WTC11 (cell line): ENCODE results near the gene INF2. TPM values are rescaled to one million over a fixed set of nuclear protein-coding genes. Genes with fewer than 3 reads are reported as not detected.

Experiments
- ATAC-seq: fragments of 200-7000 bp; cut with Tn5 transposase; 2 replicates; pipeline ENCODE4 v1.10.0; 2021; ENCODE audit warnings: mild to moderate bottlenecking, moderate library complexity
- CTCF ChIA-PET: fragments of 300-600 bp; sonication (Branson Sonifier 250); formaldehyde crosslinking; loops from one replicate; lab custom pipeline; 2021; ENCODE audit warnings: antibody characterized with exemption; lab: Charles Lee
- POLR2A ChIA-PET: fragments of 350-600 bp; sonication (Branson Sonifier 250); formaldehyde crosslinking; loops from one replicate; lab custom pipeline; 2021; ENCODE audit warnings: antibody characterized with exemption; lab: Charles Lee
- DNase-seq: peaks from one replicate; pipeline ENCODE4 v3.0.0; 2021; ENCODE audit warnings: low spot score
- H3K27ac Mint-ChIP-seq: 2 replicates; pipeline ENCODE4 v1.8.0; 2021; ENCODE audit warnings: mixed read lengths
- H3K27me3 Mint-ChIP-seq: 2 replicates; pipeline ENCODE4 v1.8.0; 2021; ENCODE audit warnings: low read depth, mild to moderate bottlenecking, moderate library complexity, mixed read lengths
- H3K36me3 Mint-ChIP-seq: 2 replicates; pipeline ENCODE4 v1.8.0; 2021; ENCODE audit warnings: mixed read lengths
- H3K4me1 Mint-ChIP-seq: 2 replicates; pipeline ENCODE4 v1.8.0; 2022; ENCODE audit warnings: mixed read lengths
- H3K4me3 Mint-ChIP-seq: 2 replicates; pipeline ENCODE4 v1.8.0; 2021; ENCODE audit warnings: mild to moderate bottlenecking, moderate library complexity, mixed read lengths
- H3K9me3 Mint-ChIP-seq: 2 replicates; pipeline ENCODE4 v1.8.0; 2021; ENCODE audit warnings: mixed read lengths
- ARID4B ChIP-seq: sonication (generic); formaldehyde crosslinking; IDR thresholded peaks from 2 replicates; pipeline ENCODE4 v1.8.0; 2023; ENCODE audit warnings: missing genetic modification reagents, mild to moderate bottlenecking, borderline replicate concordance
- ATF6 ChIP-seq: sonication (generic); formaldehyde crosslinking; IDR thresholded peaks from 2 replicates; pipeline ENCODE4 v1.8.1; 2023; ENCODE audit warnings: mild to moderate bottlenecking, missing genetic modification reagents
- EMX1 ChIP-seq: fragments of 250-450 bp; sonication (Bioruptor Pico); IDR thresholded peaks from 2 replicates; pipeline ENCODE4 v1.8.0; 2021; ENCODE audit warnings: mild to moderate bottlenecking
- ERG ChIP-seq: fragments of 250-450 bp; sonication (Bioruptor Pico); IDR thresholded peaks from 2 replicates; pipeline ENCODE4 v1.8.0; 2021; ENCODE audit warnings: mild to moderate bottlenecking
- ETV6 ChIP-seq: sonication (generic); formaldehyde crosslinking; IDR thresholded peaks from 2 replicates; pipeline ENCODE4 v1.8.1; 2022; ENCODE audit warnings: mild to moderate bottlenecking, missing genetic modification reagents
- FOXK1 ChIP-seq: sonication (generic); formaldehyde crosslinking; IDR thresholded peaks from 2 replicates; pipeline ENCODE4 v1.8.0; 2022; ENCODE audit warnings: mild to moderate bottlenecking, moderate library complexity, missing genetic modification reagents
- FOXP1 ChIP-seq: sonication (generic); formaldehyde crosslinking; IDR thresholded peaks from 2 replicates; pipeline ENCODE4 v1.8.0; 2022; ENCODE audit warnings: missing genetic modification reagents, mild to moderate bottlenecking, moderate library complexity, borderline replicate concordance
- HMGA2 ChIP-seq: fragments of 250-450 bp; sonication (Bioruptor Pico); IDR thresholded peaks from 2 replicates; pipeline ENCODE4 v1.4.0; 2021; ENCODE audit warnings: mild to moderate bottlenecking, moderate library complexity
- MAX ChIP-seq: sonication (generic); formaldehyde crosslinking; IDR thresholded peaks from 2 replicates; pipeline ENCODE4 v1.8.0; 2022; ENCODE audit warnings: mild to moderate bottlenecking, missing genetic modification reagents
- MYBL2 ChIP-seq: sonication (generic); formaldehyde crosslinking; IDR thresholded peaks from 2 replicates; pipeline ENCODE4 v1.8.1; 2023; ENCODE audit warnings: mild to moderate bottlenecking, moderate library complexity, missing genetic modification reagents
- NFE2L1 ChIP-seq: sonication (generic); formaldehyde crosslinking; IDR thresholded peaks from 2 replicates; pipeline ENCODE4 v1.8.1; 2023; ENCODE audit warnings: missing genetic modification reagents
- OVOL2 ChIP-seq: fragments of 250-450 bp; sonication (Bioruptor Pico); IDR thresholded peaks from 2 replicates; pipeline ENCODE4 v1.9.0; 2021; ENCODE audit warnings: mild to moderate bottlenecking, borderline replicate concordance
- SMAD3 ChIP-seq: sonication (generic); formaldehyde crosslinking; IDR thresholded peaks from 2 replicates; pipeline ENCODE4 v1.8.0; 2022; ENCODE audit warnings: missing genetic modification reagents, mild to moderate bottlenecking, borderline replicate concordance
- SMAD4 ChIP-seq: sonication (generic); formaldehyde crosslinking; IDR thresholded peaks from 2 replicates; pipeline ENCODE4 v1.8.0; 2022; ENCODE audit warnings: mild to moderate bottlenecking, missing genetic modification reagents
- SP1 ChIP-seq: sonication (generic); formaldehyde crosslinking; conservative IDR thresholded peaks from 2 replicates; pipeline ENCODE4 v1.8.1; 2022; ENCODE audit warnings: missing genetic modification reagents
- TEAD1 ChIP-seq: sonication (generic); formaldehyde crosslinking; IDR thresholded peaks from 2 replicates; pipeline ENCODE4 v1.8.0; 2022; ENCODE audit warnings: mild to moderate bottlenecking, missing genetic modification reagents
- USF1 ChIP-seq: sonication (generic); formaldehyde crosslinking; IDR thresholded peaks from 2 replicates; pipeline ENCODE4 v1.8.0; 2022; ENCODE audit warnings: mild to moderate bottlenecking, missing genetic modification reagents
- ZBTB21 ChIP-seq: sonication (generic); formaldehyde crosslinking; IDR thresholded peaks from 2 replicates; pipeline ENCODE4 v1.8.1; 2023; ENCODE audit warnings: mild to moderate bottlenecking, missing genetic modification reagents, borderline replicate concordance
- ZNF232 ChIP-seq: sonication (generic); formaldehyde crosslinking; IDR thresholded peaks from 2 replicates; pipeline ENCODE4 v1.8.0; 2022; ENCODE audit warnings: mild to moderate bottlenecking, missing genetic modification reagents
- ZNF263 ChIP-seq: sonication (generic); formaldehyde crosslinking; IDR thresholded peaks from 2 replicates; pipeline ENCODE4 v1.8.1; 2022; ENCODE audit warnings: low read depth, mild to moderate bottlenecking, moderate library complexity, missing genetic modification reagents
- ZNF281 ChIP-seq: sonication (generic); formaldehyde crosslinking; IDR thresholded peaks from 2 replicates; pipeline ENCODE4 v1.8.0; 2023; ENCODE audit warnings: mild to moderate bottlenecking, missing genetic modification reagents
- ZNF416 ChIP-seq: fragments of 250-450 bp; sonication (Bioruptor Pico); IDR thresholded peaks from 2 replicates; pipeline ENCODE4 v1.9.0; 2021; ENCODE audit warnings: mild to moderate bottlenecking, inconsistent platforms
- ZNF512 ChIP-seq: sonication (generic); formaldehyde crosslinking; IDR thresholded peaks from 2 replicates; pipeline ENCODE4 v1.8.1; 2022; ENCODE audit warnings: missing genetic modification reagents, borderline replicate concordance
- total RNA-seq: library from RNA; stranded (reverse); gene quantifications from 3 replicates; pipeline ENCODE4 v1.2.3, GENCODE V29; 2021

The INF2 gene
- total RNA-seq, 1 experiment from 2014 or later, result 82.4 TPM

- ATAC-seq, result peak; percentile 23
- H3K36me3 Mint-ChIP-seq, result no peaks in the 10 kb centered on the region
- peaks cover 10% of the 10 kb centered on the region for H3K27me3 Mint-ChIP-seq
- peaks cover 50% of the 10 kb centered on the region for H3K4me1 Mint-ChIP-seq
- ChIA-PET CTCF (interaction anchor here (0.8 to 3.9 kb wide), 14 partner anchors 10 to 204 kb away, joined by 3 to 26 read pairs (median 4); partner anchors contain the start of gene ADSS1), POLR2A (interaction anchor here (1.0 to 2.4 kb wide), 4 partner anchors 10 to 123 kb away, joined by 3 to 14 read pairs (median 6); partner anchors contain the start of gene ZBTB42)
- no peaks in the 10 kb centered on the region for H3K9me3 Mint-ChIP-seq
- peak overlapping the region; percentile 79 for H3K27ac Mint-ChIP-seq
- peak; percentile 66 for DNase-seq
- H3K4me3 Mint-ChIP-seq, result peak overlapping the region; percentile 67
- TF ChIP-seq ZNF263 (peak; percentile 99), USF1 (CRISPR knock-in tag) (peak; percentile 5; the same call in 1 of the 2 replicates), MAX (CRISPR knock-in tag) (peak; percentile 79), SMAD3 (CRISPR knock-in tag) (0 out of 2 replicates have a peak, but pooled peaks have one; percentile 37), EMX1 (CRISPR knock-in tag) (0 out of 2 replicates have a peak, but pooled peaks have one; percentile 40), ZBTB21 (CRISPR knock-in tag) (no peak), MYBL2 (peak; percentile 62; the same call in 1 of the 2 replicates), SMAD4 (CRISPR knock-in tag) (no peak), ZNF232 (CRISPR knock-in tag) (no peak), ZNF512 (CRISPR knock-in tag) (no peak), SP1 (CRISPR knock-in tag) (peak; percentile 71; the same call in 1 of the 2 replicates), NFE2L1 (CRISPR knock-in tag) (peak; percentile 99), HMGA2 (CRISPR knock-in tag) (no peak), FOXP1 (peak; percentile 49; the same call in 1 of the 2 replicates), ZNF281 (CRISPR knock-in tag) (no peak), ARID4B (peak; percentile 53; the same call in 1 of the 2 replicates), ERG (no peak; the same call in 1 of the 2 replicates), FOXK1 (CRISPR knock-in tag) (0 out of 2 replicates have a peak, but pooled peaks have one; percentile 22), ETV6 (no peak), OVOL2 (CRISPR knock-in tag) (no peak), ZNF416 (CRISPR knock-in tag) (peak; percentile 54; the same call in 1 of the 2 replicates), ATF6 (no peak), TEAD1 (CRISPR knock-in tag) (peak; percentile 68; the same call in 1 of the 2 replicates)
These were observed 11.7 kb upstream of the INF2 start for GRCh38 chr14:104677512-104678332.
